GM21390 (cell line): Measurements from ENCODE around the gene NKAIN4.
"Not testable (repeated sequence)": the region's sequence is repeated elsewhere in the genome, so short reads cannot be mapped to it uniquely, and the experiment has no call there.

Source experiments
- ATAC-seq: cut with Tn5 transposase; IDR thresholded peaks from one replicate; pipeline ENCODE4 v1.9.1; 2021; ENCODE audit not compliant: unreplicated experiment

NKAIN4 gene

DNA sequence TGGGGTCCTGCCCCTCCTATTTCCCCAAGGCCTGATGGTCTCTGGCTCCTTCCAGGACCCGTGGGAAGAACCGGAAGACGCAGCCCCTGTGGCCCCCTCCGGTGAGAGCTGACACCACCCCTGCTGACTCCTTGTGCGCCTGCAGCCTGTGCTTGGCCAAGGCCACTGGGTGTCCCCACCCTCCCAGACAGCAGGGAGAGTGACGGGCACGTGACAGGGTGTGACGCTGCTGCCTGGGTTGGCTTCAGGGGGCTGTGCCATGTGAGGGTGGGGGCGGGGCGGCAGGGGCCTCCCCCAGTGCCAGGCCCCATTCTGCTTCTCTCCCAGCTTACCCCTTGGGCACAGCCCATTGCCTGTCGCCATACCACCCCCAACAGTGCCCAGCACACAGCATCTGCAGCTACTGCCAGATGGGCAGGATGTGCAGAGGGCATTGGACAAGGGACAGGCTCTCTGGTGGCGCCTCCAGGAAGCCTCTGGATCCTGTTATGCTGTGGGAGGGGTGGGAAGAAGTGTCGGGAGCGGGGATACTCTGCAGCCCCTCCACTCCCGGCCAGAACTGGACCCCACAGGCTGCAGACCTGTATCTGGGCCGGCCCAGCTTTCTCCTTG, 15.6 kb downstream of the NKAIN4 start:
- ATAC-seq: no peak

DNA sequence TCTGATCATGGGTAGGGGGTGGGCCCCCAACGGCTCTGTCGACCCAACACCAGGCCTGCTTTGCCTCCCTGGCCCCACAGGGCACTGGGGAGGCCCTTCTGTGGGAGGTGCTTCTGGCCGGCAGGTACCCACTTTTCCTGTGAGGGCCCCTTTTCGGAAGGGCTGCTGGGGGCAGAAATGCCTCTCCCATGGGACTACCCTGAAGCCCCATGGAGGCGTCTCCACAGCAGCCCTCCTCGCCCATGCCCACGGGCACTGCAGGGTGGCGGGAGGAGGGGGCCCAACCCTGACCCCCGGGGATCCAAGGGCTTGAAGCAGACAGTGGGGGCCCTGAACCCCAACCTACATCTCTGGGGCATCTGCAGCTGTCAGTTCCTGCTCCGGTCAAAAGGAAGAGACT, 16.2 kb downstream of the NKAIN4 start:
- ATAC-seq: no peak

DNA sequence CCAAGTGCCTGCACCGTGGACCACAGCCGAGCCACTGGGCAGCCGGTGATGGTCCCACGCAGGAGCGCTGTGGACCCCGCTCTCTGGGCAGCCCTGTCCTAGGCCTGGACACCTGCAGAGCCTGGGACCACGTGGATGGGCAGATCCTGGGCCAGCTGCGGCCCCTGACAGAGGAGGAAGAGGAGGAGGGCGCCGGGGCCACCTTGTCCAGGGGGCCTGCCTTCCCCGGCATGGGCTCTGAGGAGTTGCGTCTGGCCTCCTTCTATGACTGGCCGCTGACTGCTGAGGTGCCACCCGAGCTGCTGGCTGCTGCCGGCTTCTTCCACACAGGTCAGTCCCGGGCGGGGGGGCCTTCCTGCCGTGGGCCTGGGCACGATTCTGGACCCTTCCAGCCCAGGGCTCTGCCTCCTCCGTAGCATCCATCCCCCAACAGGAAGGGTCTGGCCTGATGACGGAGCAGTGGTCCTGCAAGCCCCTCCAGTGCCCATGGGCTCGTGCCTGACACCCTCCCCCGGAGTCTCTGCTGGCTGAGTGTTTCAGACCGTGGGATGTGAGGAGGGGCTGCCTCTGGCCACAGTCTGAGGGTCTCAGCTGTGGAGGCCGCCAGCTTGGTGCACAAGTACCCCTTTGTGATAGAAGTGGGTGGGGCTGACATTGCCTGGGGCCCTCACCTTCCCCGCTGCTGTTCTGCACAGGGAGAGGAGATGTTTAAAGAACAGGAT, 18.0 kb downstream of the NKAIN4 start:
- ATAC-seq: no peak

DNA sequence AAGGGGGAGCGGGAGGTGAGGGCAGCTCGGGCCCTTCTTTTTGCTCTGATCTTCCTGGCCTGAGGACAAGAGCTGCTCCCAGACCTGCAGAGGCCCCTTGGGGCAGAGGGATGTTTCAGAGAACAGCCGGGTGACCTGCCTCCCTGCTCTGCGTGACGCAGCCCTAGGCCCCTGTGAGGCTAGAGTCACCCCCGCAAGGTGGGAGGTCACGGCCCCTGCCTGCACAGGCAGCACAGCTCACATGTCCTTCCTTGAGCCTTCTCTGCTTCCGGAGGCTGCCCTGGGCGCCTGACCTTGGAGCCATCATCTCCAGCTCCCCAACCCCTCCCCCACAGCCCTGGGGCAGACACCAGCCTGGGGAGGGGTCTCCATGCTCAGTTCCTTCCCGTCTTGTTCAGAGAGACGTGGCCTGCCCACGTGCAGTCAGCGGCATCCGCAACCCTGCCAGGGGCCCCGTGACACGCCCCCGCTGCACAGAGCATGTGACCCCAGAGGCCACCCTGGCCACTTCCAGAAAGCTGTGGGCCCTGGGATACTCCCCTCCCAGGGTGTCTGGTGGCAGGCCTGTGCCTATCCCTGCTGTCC, 18.8 kb downstream of the NKAIN4 start, which contains the start of gene BIRC7:
BIRC7 (plus strand) TSS at position 507 of the 585 bp plus-strand sequence. CDS start 192 bp downstream, outside the sequence.
- ATAC-seq: no peak

DNA sequence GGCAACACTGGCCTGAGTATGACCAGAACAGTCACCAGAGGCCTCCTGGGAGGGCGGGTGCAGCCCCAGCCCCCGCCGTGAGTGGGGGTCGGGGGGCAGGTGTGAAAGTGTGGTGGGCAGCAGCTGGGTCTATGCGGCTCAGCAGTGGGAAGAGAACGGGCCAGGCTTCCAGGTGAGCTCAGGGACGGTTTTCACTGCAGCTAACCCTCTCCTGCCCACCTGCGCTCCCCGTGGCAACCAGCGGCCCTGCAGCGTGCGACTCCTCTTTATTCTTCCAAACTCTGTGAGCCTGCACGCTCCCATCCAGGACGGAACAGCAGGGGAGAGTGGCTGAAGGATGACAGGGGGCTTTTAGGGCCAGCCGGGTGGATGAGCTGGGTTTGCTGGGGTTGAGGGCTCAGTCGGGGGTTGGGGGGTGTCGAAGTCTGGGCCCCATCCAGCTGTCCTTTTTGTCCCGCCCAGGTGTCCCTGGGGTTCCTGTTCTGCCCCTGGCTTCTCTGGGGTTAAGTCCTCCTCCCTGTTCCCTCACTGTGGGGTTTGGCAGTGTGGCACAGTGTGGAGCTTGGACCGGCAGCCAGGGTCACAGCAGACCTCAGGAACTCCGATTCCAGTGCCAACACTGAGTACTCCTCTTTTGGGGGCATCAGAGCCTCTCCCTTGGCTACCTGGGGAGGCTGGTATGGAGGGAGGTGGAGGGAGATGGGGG, 19.4 kb downstream of the NKAIN4 start:
- no peak for ATAC-seq

DNA sequence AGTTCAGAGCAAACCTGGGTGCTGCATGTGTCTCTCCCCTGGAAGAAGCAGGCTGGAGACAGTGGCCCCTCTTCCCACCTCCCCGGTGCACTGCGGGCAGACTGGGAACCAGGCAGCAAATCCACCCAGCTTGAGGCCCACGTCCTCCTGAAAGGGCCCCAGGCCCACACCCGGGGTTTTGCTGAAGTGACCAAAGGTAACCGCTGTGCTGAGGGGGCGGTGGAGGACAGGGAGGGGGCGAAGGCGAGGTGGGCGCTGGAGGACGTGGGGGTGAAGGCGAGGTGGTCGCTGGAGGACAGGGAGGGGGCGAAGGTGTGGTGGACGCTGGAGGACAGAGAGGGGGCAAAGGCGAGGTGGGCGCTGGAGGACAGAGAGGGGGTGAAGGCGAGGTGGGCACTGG, 20.3 kb downstream of the NKAIN4 start:
- ATAC-seq: no peak

DNA sequence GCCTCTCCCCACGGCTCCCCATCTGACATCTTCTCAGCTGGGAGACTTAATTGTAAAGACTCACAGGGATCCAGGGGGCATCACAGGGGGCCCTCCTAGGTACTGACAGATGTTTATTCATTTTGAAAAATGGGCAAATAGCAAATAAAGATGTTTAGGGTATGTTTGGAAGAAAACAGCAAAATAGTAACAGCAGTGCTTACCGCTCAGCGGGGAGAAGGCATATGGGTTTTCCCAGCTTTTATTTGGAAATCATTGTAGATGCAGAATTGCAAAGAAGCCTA, 21.3 kb downstream of the NKAIN4 start:
- ATAC-seq: no peak

DNA sequence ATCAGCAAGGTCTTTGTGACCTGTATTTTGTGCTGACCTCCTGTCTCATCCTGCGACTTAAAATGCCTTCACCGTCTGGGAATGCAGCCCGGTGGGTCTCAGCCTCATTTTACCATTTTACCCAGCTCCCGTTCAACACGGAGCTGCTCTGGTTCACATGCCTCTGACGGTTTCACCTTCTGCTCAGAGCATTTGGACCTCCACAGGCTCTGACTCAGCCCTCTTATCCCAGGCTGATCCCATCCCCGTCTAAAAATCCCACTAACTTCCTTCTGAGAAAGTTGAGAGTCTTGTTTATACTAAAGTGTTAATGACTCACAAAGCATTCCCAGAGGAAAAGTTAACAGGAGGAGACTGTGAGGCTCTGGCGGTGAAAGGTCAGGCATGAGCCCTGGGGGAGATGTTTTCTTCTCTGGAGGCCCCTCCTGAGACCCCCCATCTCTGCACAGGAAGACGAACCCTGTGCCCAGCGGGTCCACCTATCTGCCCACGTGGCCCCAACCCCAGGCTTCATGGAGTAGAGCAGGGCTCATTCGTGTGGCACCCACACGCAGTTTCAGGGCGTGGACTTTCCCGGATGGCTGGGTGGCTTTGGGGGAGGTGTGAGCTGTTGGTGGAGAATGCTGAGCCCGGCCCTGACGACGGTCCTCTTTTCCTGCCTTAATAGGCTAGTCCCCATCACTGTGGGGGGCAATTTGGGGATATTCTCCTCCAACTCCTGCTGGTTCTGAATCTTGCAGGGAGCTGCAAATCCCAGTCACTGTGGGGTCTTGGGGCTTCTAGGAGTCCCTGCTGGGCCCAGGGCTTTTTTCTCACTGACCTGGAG, 21.8 kb downstream of the NKAIN4 start:
- no peak for ATAC-seq

DNA sequence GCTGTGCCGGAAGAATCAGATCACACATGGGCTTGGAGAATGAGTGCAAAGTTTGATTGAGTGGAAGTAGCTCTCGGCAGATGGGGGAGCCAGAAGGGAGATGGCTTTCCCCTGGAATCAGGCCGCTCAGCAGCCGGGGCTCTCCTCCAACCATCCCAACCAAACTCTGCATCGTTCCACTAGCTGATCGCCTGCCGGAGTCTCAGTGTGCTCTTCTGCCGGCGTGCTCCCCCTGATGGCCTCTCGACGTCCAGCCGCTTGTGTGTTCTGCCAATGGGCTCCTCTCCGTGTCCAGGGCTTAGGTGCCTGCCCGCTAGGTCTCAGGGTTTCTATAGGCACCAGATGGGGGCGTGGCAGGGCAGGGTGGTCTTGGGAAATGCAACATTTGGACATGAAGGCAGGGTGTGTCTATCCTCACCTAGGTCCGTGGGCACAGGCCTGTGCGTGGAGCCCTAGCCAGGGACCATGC, 23.4 kb downstream of the NKAIN4 start:
- ATAC-seq: no peak

DNA sequence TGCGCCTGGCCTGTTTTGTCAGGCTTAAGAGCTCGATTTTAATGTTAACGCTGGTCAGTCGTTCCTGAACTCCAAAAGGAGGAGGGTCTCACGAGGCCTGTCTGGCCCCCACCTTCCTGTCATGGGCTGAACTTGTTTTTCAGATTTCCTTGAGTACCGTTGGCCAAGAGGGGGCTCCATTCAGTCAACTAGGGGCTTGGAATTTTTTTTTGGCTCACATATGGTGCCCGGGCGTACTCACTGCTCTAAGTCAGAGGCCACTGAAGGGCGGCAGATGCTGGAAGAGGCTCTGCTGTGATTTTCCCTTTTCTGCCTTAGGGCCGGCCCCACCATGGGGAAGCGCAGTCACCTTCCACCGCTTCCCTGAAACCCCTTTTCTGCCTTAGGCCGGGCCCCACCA, 25.5 kb downstream of the NKAIN4 start:
- ATAC-seq: no peak

DNA sequence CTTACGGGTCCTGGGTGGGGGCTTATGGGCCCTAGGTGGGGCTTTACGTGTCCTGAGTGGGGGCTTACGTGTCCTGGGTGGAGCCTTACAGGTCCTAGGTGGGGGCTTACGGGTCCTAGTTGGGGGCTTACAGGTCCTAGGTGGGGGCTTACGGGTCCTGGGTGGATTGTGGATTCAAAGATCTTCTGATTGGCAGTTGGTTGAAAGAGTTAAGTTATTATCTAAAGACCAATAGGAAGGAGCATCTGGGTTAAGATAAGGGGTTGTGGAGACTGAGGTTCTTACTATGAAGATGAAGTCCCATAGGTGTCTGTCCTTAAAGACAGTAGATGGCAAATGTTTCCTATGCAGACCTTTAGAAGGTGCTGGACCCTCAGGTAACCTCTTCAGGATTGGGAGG, 27.0 kb downstream of the NKAIN4 start:
- ATAC-seq: no peak

DNA sequence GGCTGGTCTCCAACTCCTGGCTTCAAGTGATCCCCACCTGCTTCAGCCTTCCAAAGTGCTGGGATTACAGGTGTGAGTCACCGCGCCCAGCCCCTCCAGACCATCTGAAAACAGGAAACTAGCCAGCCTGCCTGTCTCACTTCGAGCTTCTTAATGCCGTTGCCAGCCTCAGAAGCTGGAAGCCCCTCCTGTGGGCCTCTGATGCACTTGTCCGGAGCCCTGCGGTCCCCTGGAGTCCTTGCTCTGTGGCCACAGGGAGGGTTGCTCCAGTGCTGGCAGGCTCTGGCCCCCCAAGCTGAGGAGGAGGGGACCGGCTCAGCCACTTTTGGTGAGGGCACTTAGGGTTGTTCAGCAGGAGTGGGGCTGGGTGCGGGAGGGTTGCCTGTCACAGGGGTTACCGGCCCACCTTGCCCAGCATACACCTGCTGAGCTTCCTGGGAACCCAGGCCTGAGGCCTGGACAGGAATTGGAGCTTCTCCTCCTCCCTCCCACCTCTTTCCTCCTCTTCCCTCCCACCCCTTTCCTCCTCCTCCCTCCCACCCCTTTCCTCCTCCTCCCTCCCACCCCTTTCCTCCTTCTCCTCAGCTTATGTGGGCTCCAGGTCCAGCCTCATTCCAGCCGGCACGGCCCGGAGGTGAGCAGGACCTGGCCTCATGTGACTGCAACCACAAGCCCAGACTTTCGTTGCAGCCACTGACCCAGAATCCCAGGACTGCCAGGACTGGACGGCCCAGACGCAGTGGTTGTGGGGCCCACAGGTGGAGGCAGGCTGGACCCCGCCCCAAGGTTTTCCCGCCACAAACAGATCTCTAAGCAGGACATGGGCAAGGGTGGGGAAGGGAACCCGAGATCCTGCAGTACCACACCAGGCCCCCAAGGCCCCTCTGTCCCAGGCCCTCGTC, 28.0 kb downstream of the NKAIN4 start:
- ATAC-seq: no peak

DNA sequence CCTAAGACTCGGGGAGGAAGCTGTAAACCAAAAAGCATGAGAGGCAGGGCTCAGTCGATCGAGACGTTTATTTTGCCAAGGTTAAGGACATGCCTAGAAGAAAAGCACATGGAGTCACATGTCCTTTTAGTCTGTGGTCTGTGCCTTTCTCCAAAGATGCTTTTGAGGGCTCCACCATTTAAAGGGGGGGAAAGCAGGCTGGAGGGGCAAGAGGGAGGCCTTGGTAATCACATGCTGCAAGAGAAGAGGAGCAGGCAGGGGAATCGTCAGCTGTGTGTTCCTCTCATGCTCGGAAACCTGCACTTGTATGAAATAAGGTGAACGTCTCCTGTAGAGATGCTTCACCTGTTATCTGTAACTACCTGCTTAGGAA, 29.2 kb downstream of the NKAIN4 start:
- ATAC-seq: no peak

DNA sequence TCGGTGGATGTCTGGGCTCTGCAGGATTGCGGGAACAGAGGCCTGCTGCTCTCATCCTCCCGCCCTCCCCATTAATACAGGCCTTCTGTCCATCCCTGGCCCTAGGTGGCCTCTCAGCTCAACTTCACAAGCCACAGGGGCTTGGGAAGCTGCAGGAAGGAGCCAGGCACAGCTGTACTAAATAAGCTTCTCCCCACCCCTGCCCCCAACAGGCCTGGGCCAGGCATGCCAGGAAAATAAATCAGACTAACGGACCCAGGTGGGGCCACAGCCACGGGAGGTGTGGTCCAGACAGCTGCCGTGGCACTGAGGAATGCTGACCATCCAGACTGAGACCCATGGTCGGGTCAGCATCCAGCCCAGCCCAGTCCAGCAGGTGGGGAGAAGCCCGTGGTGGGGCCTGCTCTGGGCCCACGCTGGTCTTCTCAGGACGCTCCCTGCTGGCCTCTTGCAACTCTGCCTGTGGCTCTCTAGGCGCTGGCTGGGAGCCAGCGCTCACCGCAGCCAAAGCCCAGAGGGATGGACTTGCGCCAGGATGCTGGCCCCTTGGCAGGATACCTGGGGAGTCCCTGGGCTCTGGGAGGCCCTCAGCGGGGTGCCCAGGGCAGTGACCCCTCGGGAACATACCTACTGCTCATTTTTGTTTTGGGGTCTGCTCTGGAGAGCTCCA, 29.7 kb downstream of the NKAIN4 start:
- ATAC-seq: no peak

DNA sequence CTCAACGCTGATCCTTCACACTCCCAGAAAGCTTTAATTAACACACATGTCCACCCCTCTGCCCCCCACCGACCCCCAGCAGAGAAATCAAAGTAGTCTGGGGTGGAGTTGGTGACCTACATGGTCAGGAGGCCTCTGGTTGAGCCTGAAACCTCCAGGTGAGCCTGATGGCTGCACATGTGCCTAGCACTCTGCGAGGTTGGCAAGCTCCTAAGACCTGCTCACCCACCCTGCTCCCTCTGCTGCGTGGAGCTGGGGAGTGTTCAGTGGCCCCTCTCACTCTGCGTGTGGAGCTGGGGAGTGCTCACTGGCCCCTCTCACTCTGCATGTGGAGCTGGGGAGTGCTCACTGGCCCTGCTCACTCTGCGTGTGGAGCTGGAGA, 30.4 kb downstream of the NKAIN4 start:
- no peak for ATAC-seq

DNA sequence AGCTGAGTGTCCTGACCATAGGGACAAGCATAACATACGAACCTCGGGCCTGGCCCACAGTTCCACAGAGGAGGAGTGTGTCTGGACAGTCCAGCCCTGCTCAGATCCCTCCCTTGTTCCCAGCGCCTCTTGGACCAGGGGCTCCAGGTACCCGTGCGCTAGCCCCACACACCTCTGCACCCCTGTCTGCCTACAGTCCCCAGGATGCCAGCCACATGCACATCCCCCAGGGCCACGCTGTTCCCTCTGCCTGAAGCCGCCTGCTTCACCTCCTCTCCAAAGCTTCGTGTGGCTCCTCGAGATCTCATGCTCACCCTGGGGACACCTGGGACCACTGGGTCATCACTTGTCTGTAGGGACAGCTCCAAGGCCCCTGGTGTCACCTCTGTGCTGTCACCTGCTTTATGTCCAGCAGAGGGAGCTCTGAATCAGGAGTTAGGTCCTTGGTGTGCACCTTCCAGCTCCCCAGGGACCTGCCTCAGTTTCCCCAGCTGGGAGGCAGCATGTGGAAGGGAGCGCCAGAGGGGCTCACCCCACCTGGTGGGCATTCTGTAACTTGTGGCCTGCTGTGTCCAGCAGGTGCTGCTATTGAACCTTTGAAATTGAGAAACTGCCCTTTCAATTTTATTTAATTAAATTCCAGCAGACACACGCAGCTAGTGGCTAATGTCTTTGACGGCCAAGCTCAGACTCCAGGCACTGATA, 31.0 kb downstream of the NKAIN4 start:
- ATAC-seq: no peak

DNA sequence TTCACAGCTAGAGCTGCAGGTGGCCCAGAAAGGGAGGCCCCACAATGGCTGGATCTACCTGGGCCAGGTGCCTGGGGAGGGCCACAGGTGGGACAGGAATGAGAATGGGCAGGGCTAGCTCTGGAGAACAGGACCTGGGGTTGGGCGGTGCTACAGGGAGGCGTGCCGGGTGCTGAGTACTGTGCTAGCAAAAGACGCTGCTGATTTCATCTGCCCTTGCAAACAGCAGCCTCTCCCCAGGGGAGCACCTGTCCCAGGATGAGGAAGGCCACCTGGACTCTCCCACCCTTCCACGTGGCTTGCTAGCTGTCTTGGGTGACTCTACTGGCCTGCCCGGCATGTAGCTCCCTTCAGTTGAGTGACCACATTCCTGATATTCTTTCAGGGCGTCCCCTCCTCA, 31.7 kb downstream of the NKAIN4 start:
- no peak for ATAC-seq

DNA sequence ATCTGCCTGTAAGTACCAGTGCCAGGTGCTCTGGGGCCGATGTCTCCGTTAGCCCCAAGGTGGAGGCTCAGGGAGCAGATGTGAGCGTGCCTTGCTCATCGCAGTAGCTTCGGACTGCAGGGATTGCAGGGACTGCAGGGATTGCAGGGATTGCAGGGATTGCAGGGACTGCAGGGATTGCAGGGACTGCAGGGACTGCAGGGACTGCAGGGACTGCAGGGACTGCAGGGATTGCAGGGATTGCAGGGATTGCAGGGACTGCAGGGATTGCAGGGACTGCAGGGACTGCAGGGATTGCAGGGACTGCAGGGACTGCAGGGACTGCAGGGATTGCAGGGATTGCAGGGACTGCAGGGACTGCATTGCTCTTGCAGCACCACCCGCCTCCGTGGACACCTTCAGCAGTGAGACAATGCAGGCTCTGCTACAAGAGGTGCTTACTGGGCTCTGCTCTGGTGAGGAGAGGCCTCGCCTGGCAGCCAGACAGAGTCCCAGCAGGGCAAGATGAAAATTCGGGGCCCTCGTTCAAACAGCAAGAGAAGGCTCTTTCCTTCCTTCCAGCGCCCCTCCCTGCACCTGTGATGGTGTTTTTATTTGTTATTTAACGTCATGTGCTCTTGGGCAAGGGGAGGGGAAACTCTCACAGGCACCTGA, 32.7 kb downstream of the NKAIN4 start:
- ATAC-seq: not testable (repeated sequence)
